ENCODE data around the gene KDELR3. TPM values are rescaled to one million over a fixed set of nuclear protein-coding genes. Genes with fewer than 3 reads are reported as not detected.

The KDELR3 gene
- total and polyA plus RNA-seq, 2 donors (not counting 3 experiments of a cell fraction or from before 2014, with no cell fraction given) = 28.6 to 61.3 TPM

Other genes starting within 250 kb of the KDELR3 start
- 96.6 and 99.8 TPM in 2 replicates for gene TMEM184B, start 195.1 kb upstream of the KDELR3 start, total RNA-seq
- gene TMEM184B, start 195.1 kb upstream of the KDELR3 start, polyA plus RNA-seq = 72.5 and 88.8 TPM in 2 replicates
- gene CSNK1E, start 150.7 kb upstream of the KDELR3 start, total RNA-seq = 261 and 262 TPM in 2 replicates
- 259 and 277 TPM in 2 replicates for gene CSNK1E, start 150.7 kb upstream of the KDELR3 start, polyA plus RNA-seq
- gene KCNJ4, start 12.9 kb upstream of the KDELR3 start, total RNA-seq = not detected in 2 replicates
- gene KCNJ4, start 12.9 kb upstream of the KDELR3 start, polyA plus RNA-seq = not detected in 2 replicates
- 377 and 393 TPM in 2 replicates for gene DDX17, start 38.2 kb downstream of the KDELR3 start, total RNA-seq
- gene DDX17, start 38.2 kb downstream of the KDELR3 start, polyA plus RNA-seq = 402 and 454 TPM in 2 replicates
- gene DMC1, start 102.1 kb downstream of the KDELR3 start, total RNA-seq = 0.91 and 1.1 TPM in 2 replicates
- gene DMC1, start 102.1 kb downstream of the KDELR3 start, polyA plus RNA-seq = 0.22 and 0.24 TPM in 2 replicates
- gene FAM227A, start 188.3 kb downstream of the KDELR3 start, total RNA-seq = 1.4 and 1.9 TPM in 2 replicates
- 0.49 and 0.58 TPM in 2 replicates for gene FAM227A, start 188.3 kb downstream of the KDELR3 start, polyA plus RNA-seq
- gene CBY1, start 188.5 kb downstream of the KDELR3 start, total RNA-seq = 34.4 and 37.0 TPM in 2 replicates
- 38.9 and 41.8 TPM in 2 replicates for gene CBY1, start 188.5 kb downstream of the KDELR3 start, polyA plus RNA-seq
- 98.6 and 98.8 TPM in 2 replicates for gene TOMM22, start 213.9 kb downstream of the KDELR3 start, total RNA-seq
- gene TOMM22, start 213.9 kb downstream of the KDELR3 start, polyA plus RNA-seq = 51.8 and 62.3 TPM in 2 replicates
- 64.9 and 73.1 TPM in 2 replicates for gene JOSD1, start 232.8 kb downstream of the KDELR3 start, total RNA-seq
- 57.2 and 61.7 TPM in 2 replicates for gene JOSD1, start 232.8 kb downstream of the KDELR3 start, polyA plus RNA-seq
- 43.9 and 50.3 TPM in 2 replicates for gene GTPBP1, start 237.8 kb downstream of the KDELR3 start, total RNA-seq
- 27.1 and 29.8 TPM in 2 replicates for gene GTPBP1, start 237.8 kb downstream of the KDELR3 start, polyA plus RNA-seq

All from endothelial cell of umbilical vein (primary cell).